PC-3 (cell line): Measurements from ENCODE around the gene MAP3K20. TPM values are rescaled to one million over a fixed set of nuclear protein-coding genes. Genes with fewer than 3 reads are reported as not detected.
A peak's percentile ranks its signal among the peaks of the same experiment; 100 is the strongest.

Experiments used
- ATAC-seq: fragments of 200-7000 bp; cut with Tn5 transposase; 2 replicates; pipeline ENCODE4 v1.9.1; 2020; ENCODE audit warnings: mild to moderate bottlenecking, moderate library complexity
- BruUV-seq: library from RNA; stranded (reverse); fragments of 400-500 nt; replicated peaks from 2 replicates; lab custom pipeline; 2021; lab: Mats Ljungman, UMichigan
- CTCF ChIA-PET: fragments of 300-600 bp; sonication (Branson Sonifier 250); formaldehyde crosslinking; loops from one replicate; lab custom pipeline; 2022; ENCODE audit warnings: antibody characterized with exemption; lab: Charles Lee
- POLR2A ChIA-PET: fragments of 300-600 bp; sonication (Branson Sonifier 250); formaldehyde crosslinking; loops from one replicate; lab custom pipeline; 2022; ENCODE audit warnings: antibody characterized with exemption; ENCODE audit not compliant: unreplicated experiment; lab: Charles Lee
- DNase-seq: peaks from one replicate; pipeline ENCODE4 v3.0.0-alpha.2; 2015
- H2AFZ ChIP-seq: fragments of 300-600 bp; sonication (generic); 2 replicates; pipeline ENCODE4 v1.6.0; 2016; ENCODE audit warnings: antibody characterized with exemption, low read length
- H3F3A ChIP-seq: fragments of 300-600 bp; sonication (generic); one replicate; pipeline ENCODE4 v1.6.0; 2017; ENCODE audit warnings: antibody characterized with exemption, low read length, control low read depth, mild to moderate bottlenecking; ENCODE audit not compliant: unreplicated experiment
- H3K27ac ChIP-seq: fragments of 300-600 bp; sonication (generic); 2 replicates; pipeline ENCODE4 v1.5.1; 2016; ENCODE audit warnings: mild to moderate bottlenecking, low read length
- H3K27me3 ChIP-seq: fragments of 300-600 bp; sonication (generic); 2 replicates; pipeline ENCODE4 v1.6.1; 2016; ENCODE audit warnings: low read length, mixed read lengths
- H3K36me3 ChIP-seq: fragments of 300-600 bp; sonication (generic); 2 replicates; pipeline ENCODE4 v1.6.1; 2016; ENCODE audit warnings: low read depth, mixed run types, low read length, mixed read lengths
- H3K4me1 ChIP-seq: fragments of 300-600 bp; sonication (generic); 2 replicates; pipeline ENCODE4 v1.5.1; 2016; ENCODE audit warnings: low read length; ENCODE audit not compliant: insufficient read depth
- H3K4me2 ChIP-seq: fragments of 300-600 bp; sonication (generic); 2 replicates; pipeline ENCODE4 v1.6.0; 2016; ENCODE audit warnings: low read length
- H3K4me3 ChIP-seq: fragments of 300-600 bp; sonication (generic); 2 replicates; pipeline ENCODE4 v1.5.1; 2016; ENCODE audit warnings: mild to moderate bottlenecking, low read length, mixed read lengths
- H3K79me2 ChIP-seq: fragments of 300-600 bp; sonication (generic); 2 replicates; pipeline ENCODE4 v1.6.1; 2017; ENCODE audit warnings: low read length, mixed read lengths
- H3K9ac ChIP-seq: fragments of 300-600 bp; sonication (generic); 2 replicates; pipeline ENCODE4 v1.6.0; 2016; ENCODE audit warnings: mild to moderate bottlenecking, low read length
- H3K9me2 ChIP-seq: fragments of 300-600 bp; sonication (generic); replicated peaks from 2 replicates; pipeline ENCODE4 v1.6.1; 2016; ENCODE audit warnings: mixed run types, low read length, mixed read lengths
- H3K9me3 ChIP-seq: fragments of 300-600 bp; sonication (generic); 2 replicates; pipeline ENCODE4 v1.6.1; 2016; ENCODE audit warnings: low read length, mixed read lengths
- H4K20me1 ChIP-seq: fragments of 300-600 bp; sonication (generic); 2 replicates; pipeline ENCODE4 v1.6.1; 2016; ENCODE audit warnings: low read length, mixed read lengths
- EZH2 ChIP-seq: fragments of 300-600 bp; sonication (generic); IDR thresholded peaks from one replicate; pipeline ENCODE4 v1.6.1; 2017; ENCODE audit warnings: antibody characterized with exemption, mild to moderate bottlenecking, low read length; ENCODE audit not compliant: unreplicated experiment
- EZH2phosphoT487 ChIP-seq: fragments of 300-600 bp; sonication (generic); IDR thresholded peaks from 2 replicates; pipeline ENCODE4 v1.6.1; 2018; ENCODE audit warnings: mild to moderate bottlenecking, antibody characterized with exemption, low read length, borderline replicate concordance
- intact Hi-C: fragments of 100-400 bp; cut with micrococcal nuclease; formaldehyde crosslinking; loops from 2 replicates; pipeline ENCODE4 v1.9.0; 2023
- total RNA-seq: library from RNA; depleted of rRNA; stranded (reverse); fragments of >200 nt; gene quantifications from 2 replicates; pipeline ENCODE4 v1.2.3, GENCODE V29; 2014
- TF ChIP-seq, protein P1 (sequence below): fragments of 300-600 bp; sonication (generic); conservative IDR thresholded peaks from 2 replicates; pipeline ENCODE4 v1.5.1; 2017; ENCODE audit warnings: antibody characterized with exemption, low read depth, mild to moderate bottlenecking, low read length

The MAP3K20 gene
- total RNA-seq, 1 experiment from 2014 or later, result 29.8 TPM

GRCh38 chr2:173048897-173049661 is 26.6 kb upstream of the MAP3K20 start:
- ATAC-seq (peak; percentile 88), DNase-seq (peak; percentile 97)
- Histone ChIP-seq H3K4me3 (peak overlapping the region; percentile 31; the same call in 1 of the 2 replicates), H2AFZ (no peak overlapping the region), H3K27ac (peak overlapping the region; percentile 92), H3F3A (no peaks in the 10 kb centered on the region), H3K27me3 (no peaks in the 10 kb centered on the region), H3K9ac (peak overlapping the region; percentile 66), H3K9me3 (no peaks in the 10 kb centered on the region), H3K4me1 (peaks cover 68% of the 10 kb centered on the region), H3K4me2 (peak overlapping the region; percentile 78), H3K9me2 (no peaks in the 10 kb centered on the region), H3K36me3 (no peaks in the 10 kb centered on the region), H4K20me1 (no peaks in the 10 kb centered on the region), H3K79me2 (no peaks in the 10 kb centered on the region)
- ChIA-PET CTCF (interaction anchor here (1.0 to 1.2 kb wide), 3 partner anchors 21 to 236 kb away, joined by 3 to 6 read pairs (median 3); no protein-coding TSS in a partner anchor), POLR2A (interaction anchor here (0.6 kb wide), 1 partner anchor 95 kb away, joined by 4 read pairs; no protein-coding TSS in a partner anchor)
- intact Hi-C loops, result loop anchor here (1.0 kb wide), 3 partner anchors 31 to 161 kb away; no protein-coding TSS in a partner anchor
- BruUV-seq, result no TSS peak
- no peak for TF ChIP-seq EZH2
- TF ChIP-seq EZH2phosphoT487, result no peak

- TF ChIP-seq, protein P1, sequence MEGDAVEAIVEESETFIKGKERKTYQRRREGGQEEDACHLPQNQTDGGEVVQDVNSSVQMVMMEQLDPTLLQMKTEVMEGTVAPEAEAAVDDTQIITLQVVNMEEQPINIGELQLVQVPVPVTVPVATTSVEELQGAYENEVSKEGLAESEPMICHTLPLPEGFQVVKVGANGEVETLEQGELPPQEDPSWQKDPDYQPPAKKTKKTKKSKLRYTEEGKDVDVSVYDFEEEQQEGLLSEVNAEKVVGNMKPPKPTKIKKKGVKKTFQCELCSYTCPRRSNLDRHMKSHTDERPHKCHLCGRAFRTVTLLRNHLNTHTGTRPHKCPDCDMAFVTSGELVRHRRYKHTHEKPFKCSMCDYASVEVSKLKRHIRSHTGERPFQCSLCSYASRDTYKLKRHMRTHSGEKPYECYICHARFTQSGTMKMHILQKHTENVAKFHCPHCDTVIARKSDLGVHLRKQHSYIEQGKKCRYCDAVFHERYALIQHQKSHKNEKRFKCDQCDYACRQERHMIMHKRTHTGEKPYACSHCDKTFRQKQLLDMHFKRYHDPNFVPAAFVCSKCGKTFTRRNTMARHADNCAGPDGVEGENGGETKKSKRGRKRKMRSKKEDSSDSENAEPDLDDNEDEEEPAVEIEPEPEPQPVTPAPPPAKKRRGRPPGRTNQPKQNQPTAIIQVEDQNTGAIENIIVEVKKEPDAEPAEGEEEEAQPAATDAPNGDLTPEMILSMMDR, result no peak
- no peak for TF ChIP-seq EZH2phosphoT487
- TF ChIP-seq EZH2, result no peak
- CTCF ChIA-PET, result interaction anchor here (1.0 to 1.2 kb wide), 2 partner anchors 22 to 236 kb away, joined by 3 to 6 read pairs; no protein-coding TSS in a partner anchor
- Histone ChIP-seq H2AFZ (no peak overlapping the region), H3K9ac (peak overlapping the region; percentile 51), H4K20me1 (no peaks in the 10 kb centered on the region), H3K9me3 (no peaks in the 10 kb centered on the region), H3K27ac (peak overlapping the region; percentile 92), H3K4me2 (peak overlapping the region; percentile 78), H3K4me1 (peaks cover 68% of the 10 kb centered on the region), H3K36me3 (no peaks in the 10 kb centered on the region), H3K9me2 (no peaks in the 10 kb centered on the region), H3K4me3 (peak overlapping the region; percentile 31; the same call in 1 of the 2 replicates), H3K79me2 (no peaks in the 10 kb centered on the region), H3F3A (no peaks in the 10 kb centered on the region), H3K27me3 (no peaks in the 10 kb centered on the region)
- ATAC-seq (no peak), DNase-seq (no peak)
- intact Hi-C loops, result loop anchor here (1.0 kb wide), 3 partner anchors 30 to 160 kb away; no protein-coding TSS in a partner anchor
- POLR2A ChIA-PET, result interaction anchor here (0.6 to 0.7 kb wide), 2 partner anchors 9 to 96 kb away, joined by 3 to 4 read pairs; no protein-coding TSS in a partner anchor
- no TSS peak for BruUV-seq
These were observed 25.8 kb upstream of the MAP3K20 start for GRCh38 chr2:173049831-173050230.

- peak; percentile 22 for DNase-seq
- no peaks in the 10 kb centered on the region for H3K9me3 ChIP-seq
- POLR2A ChIA-PET, result no interaction called here
- no peak overlapping the region for H2AFZ ChIP-seq
- no peak overlapping the region for H3K27ac ChIP-seq
- no peaks in the 10 kb centered on the region for H4K20me1 ChIP-seq
- no TSS peak for BruUV-seq
- CTCF ChIA-PET, result no interaction called here
- intact Hi-C loops, result no loop called here
- H3K4me3 ChIP-seq, result no peak overlapping the region
- H3K4me2 ChIP-seq, result no peak overlapping the region
- no peaks in the 10 kb centered on the region for H3K36me3 ChIP-seq
- H3K79me2 ChIP-seq, result no peaks in the 10 kb centered on the region
- no peaks in the 10 kb centered on the region for H3K9me2 ChIP-seq
- no peaks in the 10 kb centered on the region for H3K27me3 ChIP-seq
- no peak for ATAC-seq
- no peaks in the 10 kb centered on the region for H3F3A ChIP-seq
- TF ChIP-seq, protein P1, result no peak
- TF ChIP-seq EZH2, result no peak
- no peak for TF ChIP-seq EZH2phosphoT487
- peaks cover 60% of the 10 kb centered on the region for H3K4me1 ChIP-seq
- no peak overlapping the region; the same call in 1 of the 2 replicates for H3K9ac ChIP-seq
These were observed 25.0 kb upstream of the MAP3K20 start for GRCh38 chr2:173050684-173051083.
